Posterior cingulate gyrus (tissue), 11 donors: ENCODE measurements around the gene CREB5.
A peak's percentile ranks its signal among the peaks of the same experiment; 100 is the strongest.

ENCODE experiments used
- DNase-seq, 10 donors: peaks; one replicate each; pipeline versions ENCODE4 v3.0.0 to v3.0.0-alpha.2; 2020 to 2021; ENCODE audit warnings: mixed read lengths in 3 of 10
- intact Hi-C: fragments of 100-400 bp; cut with DNase I; formaldehyde crosslinking; loops from one replicate; pipeline ENCODE4 v1.15.1; 2023

The CREB5 gene

GRCh38 chr7:28405662-28406061 is 6.7 kb upstream of the CREB5 start:
- intact Hi-C loops: loop anchor here (5.0 kb wide), 1 partner anchor 222 kb away; no protein-coding TSS in a partner anchor
- DNase-seq: no peak

GRCh38 chr7:28406192-28406591 is 6.1 kb upstream of the CREB5 start:
- intact Hi-C loops: loop anchor here (5.0 kb wide), 1 partner anchor 221 kb away; no protein-coding TSS in a partner anchor
- DNase-seq: peak in 1 of 10 donors; percentile 71

- DNase-seq: no peak
- intact Hi-C loops: loop anchor here (5.0 kb wide), 1 partner anchor 220 kb away; no protein-coding TSS in a partner anchor
These were observed 4.7 kb upstream of the CREB5 start for GRCh38 chr7:28407651-28408050.

GRCh38 chr7:28408105-28408959 is 4.0 kb upstream of the CREB5 start:
- intact Hi-C loops: loop anchor here (5.0 kb wide), 1 partner anchor 219 kb away; no protein-coding TSS in a partner anchor
- peak in 7 of 10 donors; percentile 13 to 89 (median 36) for DNase-seq

DNA sequence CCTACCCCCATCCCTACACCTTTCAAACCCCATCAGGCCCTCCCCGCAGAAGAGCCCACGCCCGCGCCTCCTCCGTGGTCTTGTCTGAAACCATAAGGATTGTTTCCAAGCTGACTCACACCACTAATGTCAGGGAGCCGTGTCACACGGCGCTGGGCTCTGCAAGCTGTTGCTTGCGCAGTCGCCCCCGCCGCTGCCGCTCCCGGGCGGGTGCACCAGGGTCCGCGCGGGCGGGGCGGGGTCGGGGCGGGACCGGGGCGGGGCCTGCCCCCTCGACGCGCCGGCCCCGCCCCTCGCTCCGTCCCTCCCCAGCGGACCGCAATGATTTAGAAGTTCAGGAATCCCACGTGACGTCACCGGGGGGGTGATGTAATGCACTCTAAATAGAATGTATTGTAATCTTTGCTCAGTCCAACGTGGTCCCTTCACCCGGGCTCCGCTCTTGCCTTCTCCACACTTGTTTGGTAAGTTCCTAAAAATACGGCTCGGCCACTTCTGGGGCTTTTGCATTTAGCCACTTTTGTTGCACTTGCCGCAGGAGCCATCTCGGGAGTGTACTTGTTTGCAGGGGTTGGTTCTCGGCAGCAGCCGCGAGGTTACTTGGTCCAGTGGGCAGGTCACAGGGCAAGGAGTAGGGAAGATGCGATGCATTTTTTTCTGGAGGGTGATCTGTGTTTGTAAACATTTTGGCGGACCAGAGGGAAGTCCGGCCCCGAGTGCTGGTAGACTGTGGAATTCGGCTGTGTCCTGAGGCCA is 3.2 kb upstream of the CREB5 start:
- intact Hi-C loops: loop anchor here (5.0 kb wide), 1 partner anchor 218 kb away; no protein-coding TSS in a partner anchor
- peak; percentile 82 to 99 (median 96) for DNase-seq

- intact Hi-C loops: loop anchor here (5.0 kb wide), 2 partner anchors 217 to 277 kb away; no protein-coding TSS in a partner anchor
- DNase-seq: peak in 7 of 10 donors; percentile 17 to 90 (median 46)
These were observed 2.3 kb upstream of the CREB5 start for GRCh38 chr7:28409716-28410627.

DNA sequence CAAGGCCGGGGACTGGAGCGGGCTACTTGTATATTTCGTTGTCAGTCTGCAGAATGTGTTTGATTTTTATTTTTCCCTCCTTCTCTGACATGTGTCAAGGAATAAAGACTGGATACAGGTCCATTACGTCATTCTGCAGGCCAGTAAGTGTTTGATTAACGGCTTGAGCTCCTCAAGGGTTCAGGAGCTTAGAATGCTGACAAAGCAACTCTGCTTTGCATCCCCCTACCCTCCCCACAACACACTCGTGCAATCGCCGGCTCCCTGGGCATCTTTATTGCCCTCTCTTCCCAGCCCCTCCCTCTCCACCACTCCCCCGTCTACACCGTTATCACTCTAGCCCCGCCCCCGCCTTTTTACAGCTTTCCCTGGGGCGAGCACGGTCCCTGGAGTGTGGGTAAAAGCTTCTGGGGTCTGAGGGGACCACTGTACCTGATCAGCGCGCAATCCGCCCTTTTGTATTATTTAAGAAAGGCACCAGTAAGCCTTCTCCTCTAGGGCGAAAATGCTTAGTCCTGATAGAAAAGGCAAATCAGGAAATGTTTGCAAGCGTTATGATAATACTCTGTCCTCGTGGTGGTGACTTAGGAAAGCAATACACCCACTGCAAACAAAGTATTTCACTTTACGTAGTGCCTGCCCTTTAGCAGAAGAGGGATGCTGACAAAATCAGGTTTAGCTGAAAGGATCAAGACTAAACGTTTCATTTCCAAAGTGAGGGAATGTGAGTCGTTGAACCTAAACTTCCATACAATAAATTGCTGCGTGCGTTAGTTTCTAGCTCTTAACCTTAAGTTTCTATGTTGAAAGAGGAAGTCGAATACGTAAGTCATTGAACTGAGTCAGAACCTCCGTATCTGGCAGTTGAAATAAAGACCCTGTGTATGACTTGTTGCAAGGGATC is 1.4 kb upstream of the CREB5 start:
- intact Hi-C loops: loop anchor here (5.0 kb wide), 1 partner anchor 276 kb away; no protein-coding TSS in a partner anchor
- peak in 5 of 10 donors; percentile 11 to 63 (median 29) for DNase-seq

GRCh38 chr7:28413011-28413410 is 693 bp downstream of the CREB5 start:
- intact Hi-C loops: loop anchor here (5.0 kb wide), 1 partner anchor 274 kb away; no protein-coding TSS in a partner anchor
- DNase-seq: no peak

DNA sequence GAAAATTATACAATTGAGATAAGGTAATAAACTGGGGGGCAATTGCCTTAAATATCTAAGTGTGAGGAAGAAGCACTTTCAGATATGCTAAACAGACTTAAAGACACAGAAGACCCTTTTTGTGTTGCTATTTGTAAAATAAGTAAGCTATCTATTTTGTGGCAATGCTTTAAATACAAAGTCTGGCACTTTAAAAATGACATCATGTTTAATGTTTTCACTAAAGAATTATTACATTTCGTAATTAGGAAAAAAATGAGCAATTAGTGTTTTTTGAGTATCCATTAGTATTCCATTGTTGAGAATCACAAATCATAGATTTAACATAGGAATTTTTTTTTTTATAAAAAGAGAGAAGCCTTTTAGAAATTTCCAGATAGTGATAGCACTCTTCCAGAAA is 2.1 kb downstream of the CREB5 start:
- no peak for DNase-seq
- intact Hi-C loops: loop anchor here (5.0 kb wide), 1 partner anchor 273 kb away; no protein-coding TSS in a partner anchor

- intact Hi-C loops: no loop called here
- DNase-seq: no peak
These were observed 5.1 kb downstream of the CREB5 start for GRCh38 chr7:28417321-28417940.

DNA sequence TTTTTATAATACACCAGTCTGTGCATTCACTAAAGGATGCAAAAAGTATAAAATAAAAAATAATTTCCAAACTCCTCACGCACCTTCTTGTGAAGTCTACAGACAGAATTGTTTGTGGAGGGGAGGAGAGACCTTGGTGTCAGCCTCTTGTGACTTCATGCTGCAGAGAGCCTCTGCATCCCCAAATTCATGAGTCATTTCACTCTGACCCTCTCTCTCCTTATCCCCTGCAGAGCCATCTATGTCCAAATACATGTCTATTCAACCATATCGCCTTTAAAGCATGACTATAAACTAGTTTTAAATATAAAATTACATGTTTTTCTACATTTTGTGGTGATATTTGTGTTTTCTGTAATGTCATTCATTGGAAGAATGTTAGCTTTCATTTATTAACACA is 6.0 kb downstream of the CREB5 start:
- intact Hi-C loops: no loop called here
- DNase-seq: no peak

DNA sequence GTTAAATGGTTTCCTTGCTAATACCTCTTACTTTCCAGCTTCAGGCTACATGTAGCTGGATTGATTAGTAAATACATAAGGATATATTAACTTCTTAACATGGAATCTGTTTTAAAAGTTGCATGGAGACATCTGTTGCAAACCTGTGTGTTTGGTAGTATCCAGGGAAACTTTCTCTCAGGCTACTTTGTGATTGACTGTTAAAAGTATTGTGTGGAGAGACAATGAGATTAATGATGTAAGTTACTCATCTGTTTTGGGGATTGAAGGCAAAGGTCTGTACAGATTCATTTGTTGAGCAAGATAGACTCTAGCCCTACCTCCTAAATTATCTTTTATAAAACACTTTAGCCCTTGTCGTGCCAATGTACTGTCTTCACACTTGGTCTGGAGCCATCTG is 6.6 kb downstream of the CREB5 start:
- intact Hi-C loops: no loop called here
- no peak for DNase-seq

GRCh38 chr7:28419716-28420115 is 7.4 kb downstream of the CREB5 start:
- intact Hi-C loops: no loop called here

DNA sequence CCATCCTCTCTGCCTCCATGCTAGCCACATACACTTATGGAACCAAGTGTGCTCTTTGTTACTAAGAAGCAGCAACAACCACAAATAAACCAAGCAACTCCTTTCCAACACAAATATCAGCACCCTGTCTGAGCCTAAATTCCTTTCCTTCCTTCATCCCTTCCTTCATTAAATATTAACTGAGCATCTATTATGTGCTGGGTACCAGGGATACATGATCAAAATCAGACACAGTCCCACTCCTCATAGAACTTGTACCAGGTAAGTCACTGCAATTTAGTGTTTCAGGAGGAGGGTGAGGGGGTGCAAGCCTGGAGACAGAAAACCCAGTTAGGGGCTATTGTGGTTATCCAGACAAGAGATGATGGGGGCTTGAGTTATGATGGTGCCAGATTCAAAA is 10.8 kb downstream of the CREB5 start:
- intact Hi-C loops: no loop called here
- DNase-seq: no peak

More at GRCh38 chr7:28419716-28420115, 7.4 kb downstream of the CREB5 start:
- no peak for DNase-seq

DNA sequence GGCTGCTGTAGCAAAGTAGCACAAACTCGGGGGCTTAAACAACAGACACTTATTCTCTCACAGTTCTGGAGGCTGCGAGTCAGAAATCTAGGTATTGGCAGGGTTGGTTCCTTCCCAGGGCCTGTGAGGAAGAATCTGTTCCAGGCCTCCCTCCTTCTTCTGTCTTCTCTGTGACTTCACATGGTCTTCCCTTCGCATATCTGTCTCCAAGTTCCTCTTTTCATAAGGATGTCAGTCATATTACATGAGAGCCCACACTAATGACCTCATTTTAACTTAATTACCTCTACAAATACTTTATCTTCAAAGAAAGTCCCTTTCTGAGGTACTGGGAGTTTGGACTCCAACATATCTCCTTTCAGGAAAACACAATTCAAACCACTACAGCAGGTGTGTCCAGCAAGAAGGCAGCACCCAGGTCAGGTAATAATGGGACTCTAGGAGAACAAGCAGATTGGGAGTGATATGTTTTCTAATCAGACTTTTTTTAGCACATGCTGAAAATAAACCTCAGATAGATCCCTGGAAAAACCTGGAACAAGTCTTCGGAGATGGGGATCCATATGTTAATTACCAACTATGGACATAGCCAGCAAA is 11.7 kb downstream of the CREB5 start:
- intact Hi-C loops: no loop called here
- DNase-seq: no peak

GRCh38 chr7:28425496-28425895 is 13.2 kb downstream of the CREB5 start:
- intact Hi-C loops: no loop called here

DNA sequence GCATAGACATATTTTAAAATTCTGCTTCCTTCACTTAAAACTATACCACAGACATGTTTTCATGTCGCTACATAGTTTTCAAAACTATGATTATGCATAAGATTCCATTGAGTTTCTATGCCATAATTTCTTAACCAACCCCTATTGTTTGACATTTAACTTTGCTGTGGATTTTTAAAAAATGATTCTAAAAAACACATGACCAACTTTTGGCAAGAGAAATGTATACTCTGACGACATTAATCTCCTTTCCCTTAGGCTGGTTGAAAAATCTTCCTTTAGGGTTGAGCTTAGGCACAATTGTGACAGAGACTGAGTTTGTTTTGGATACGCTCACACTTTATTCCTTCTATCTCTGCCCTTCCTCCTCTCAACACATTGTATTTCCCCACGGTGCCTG is 14.9 kb downstream of the CREB5 start:
- DNase-seq: no peak
- intact Hi-C loops: no loop called here

More at GRCh38 chr7:28425496-28425895, 13.2 kb downstream of the CREB5 start:
- DNase-seq: no peak

GRCh38 chr7:28430616-28431015 is 18.3 kb downstream of the CREB5 start:
- DNase-seq: no peak
- intact Hi-C loops: no loop called here
